NCI-H2227 treated with DMSO at 0.1 percent for 48 hours (cell line): ENCODE results near the gene DHRSX.
"Not testable (repeated sequence)": the region's sequence is repeated elsewhere in the genome, so short reads cannot be mapped to it uniquely, and the experiment has no call there.

Experiments used
- DNase-seq: peaks from one replicate; lab custom pipeline; 2025; lab: John Stamatoyannopoulos, UW

Gene DHRSX

DNA sequence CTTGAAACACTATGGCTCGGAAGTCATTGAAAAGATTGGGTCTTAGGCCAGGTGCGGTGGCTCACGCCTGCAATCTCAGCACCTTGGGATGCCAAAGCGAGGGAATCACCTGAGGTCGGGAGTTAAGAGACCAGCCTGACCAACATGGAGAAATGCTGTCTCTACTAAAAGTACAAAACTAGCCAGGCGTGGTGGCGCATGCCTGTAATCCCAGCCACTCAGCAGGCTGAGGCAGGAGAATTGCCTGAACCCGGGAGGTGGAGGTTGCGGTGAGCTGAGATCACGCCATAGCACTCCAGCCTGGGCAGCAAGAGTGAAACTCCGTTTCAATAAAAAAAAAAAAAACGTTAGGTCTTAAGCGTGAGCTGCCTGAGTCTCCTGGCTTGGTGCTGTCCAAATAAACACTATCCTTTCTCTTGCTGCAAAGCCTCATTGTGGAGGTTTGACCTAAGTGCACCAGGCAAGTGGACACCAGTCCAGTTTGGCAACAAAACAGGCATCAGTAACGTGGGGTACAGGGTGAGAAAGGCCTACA is 185.9 kb downstream of the DHRSX start:
- DNase-seq = no peak

DNA sequence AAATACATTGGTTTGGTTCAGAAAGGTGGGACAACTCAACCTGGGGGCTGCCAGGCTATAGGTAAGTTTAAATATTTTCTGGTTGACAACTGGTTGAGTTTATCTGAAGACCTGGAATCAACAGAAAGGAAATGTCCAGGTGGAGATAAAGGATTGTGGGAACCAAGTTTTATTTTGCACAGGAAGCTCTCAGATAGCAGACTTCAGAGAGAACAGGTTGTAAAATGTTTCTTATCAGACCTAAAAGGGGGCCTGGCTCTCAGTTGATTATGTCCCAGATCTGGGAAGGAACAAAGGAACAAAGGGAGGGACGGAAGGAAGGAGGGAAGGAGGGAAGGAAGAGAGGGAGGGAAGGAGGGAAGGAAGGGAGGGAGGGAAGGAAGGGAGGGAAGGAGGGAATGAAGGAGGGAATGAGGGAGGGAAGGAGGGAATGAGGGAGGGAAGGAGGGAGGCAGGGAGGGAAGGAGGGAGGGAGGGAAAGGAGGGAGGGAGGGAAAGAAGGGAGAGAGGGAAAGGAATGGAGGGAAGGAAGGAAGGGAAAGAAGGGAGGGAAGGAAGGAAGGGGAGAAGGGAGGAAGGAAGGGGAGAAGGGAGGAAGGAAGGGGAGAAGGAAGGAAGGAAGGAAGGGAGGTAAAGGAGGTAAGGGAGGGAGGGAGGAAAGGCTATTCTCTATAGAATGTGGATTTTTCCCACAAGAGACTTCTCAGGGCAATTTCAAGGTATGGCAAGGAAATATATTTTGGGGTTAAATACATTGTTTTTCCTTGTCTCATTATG is 186.7 kb downstream of the DHRSX start:
- DNase-seq = no peak

- not testable (repeated sequence) for DNase-seq
These were observed 188.7 kb downstream of the DHRSX start for GRCh38 chrX:2312061-2312591.

DNA sequence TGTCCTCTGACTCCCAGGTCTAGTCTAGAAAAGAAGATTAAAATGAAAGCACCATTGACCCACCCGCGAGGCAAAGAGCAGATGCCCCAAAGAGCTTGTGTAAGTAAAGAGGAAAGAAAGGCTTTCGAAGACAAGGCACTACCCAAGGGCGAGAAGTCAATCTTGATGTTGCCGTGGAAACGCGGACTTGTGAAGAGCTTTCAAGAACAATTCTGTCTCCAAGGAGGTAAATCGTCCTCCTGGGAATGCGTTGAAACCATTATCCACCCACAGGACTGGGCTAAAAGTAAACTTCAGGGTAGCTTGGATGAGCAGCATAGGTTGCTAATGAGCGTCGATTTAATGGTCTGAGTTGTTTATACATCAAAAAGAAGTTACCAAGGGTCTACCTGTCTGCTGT is 189.3 kb downstream of the DHRSX start:
- no peak for DNase-seq

DNA sequence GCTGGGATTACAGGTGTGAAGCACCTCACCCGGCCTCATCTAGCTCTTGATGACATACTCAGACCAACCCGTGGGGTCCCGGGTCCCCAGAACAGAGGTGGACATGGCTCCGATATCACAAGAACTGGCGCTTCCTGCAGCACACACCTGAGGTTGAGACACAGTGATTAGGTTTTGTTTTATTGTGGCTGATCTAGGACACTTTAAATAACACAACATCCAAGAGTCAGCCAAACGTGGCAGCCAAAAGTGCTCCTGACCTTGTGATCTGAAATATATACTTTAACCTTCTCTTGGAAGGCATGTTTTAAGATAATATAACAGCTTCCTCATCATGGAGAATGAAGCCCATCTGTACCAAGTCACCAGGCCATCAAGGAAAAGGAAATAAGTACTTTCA is 198.9 kb downstream of the DHRSX start:
- no peak for DNase-seq

DNA sequence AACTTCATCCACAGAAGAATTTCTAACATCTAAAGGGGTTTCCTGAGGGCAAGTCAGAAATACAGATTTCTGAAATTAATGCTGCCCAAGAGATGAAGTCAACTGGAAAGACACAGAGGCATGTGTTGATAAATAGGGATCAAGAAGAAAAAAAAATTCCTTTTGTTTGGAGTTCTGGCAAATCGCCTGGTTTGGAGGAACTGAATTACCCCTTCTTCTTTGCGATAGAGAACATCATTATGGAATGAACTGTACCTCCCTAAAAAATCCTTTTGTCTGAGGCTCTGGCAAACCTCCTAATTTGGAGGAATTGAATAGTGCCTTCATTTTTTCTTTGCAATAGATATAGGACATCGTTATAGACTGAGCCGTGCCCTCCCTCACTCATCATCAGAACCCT is 200.9 kb downstream of the DHRSX start:
- no peak for DNase-seq

DNA sequence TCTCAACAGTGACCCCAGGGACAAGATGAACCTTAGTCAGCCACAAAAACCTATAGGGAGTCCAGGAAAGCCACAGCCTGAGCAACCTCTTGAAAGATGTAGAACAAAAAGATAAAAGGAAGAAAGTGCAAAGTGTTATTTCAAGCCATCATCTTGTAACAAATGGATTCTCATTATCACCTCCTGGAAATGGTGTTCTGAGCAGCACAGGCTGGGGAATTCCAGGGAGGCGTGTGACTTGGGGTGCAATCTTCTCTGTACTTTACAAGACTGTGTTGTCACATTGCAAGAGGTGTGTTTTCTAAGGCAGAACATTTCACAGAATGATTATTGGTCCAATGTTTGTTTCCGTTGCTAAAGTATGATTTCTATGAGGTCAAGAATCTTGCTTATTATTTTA is 214.0 kb downstream of the DHRSX start:
- DNase-seq = no peak

GRCh38 chrX:2284601-2285000 is 216.2 kb downstream of the DHRSX start:
- no peak for DNase-seq

- DNase-seq = no peak
These were observed 216.6 kb downstream of the DHRSX start for GRCh38 chrX:2284133-2284532.

DNA sequence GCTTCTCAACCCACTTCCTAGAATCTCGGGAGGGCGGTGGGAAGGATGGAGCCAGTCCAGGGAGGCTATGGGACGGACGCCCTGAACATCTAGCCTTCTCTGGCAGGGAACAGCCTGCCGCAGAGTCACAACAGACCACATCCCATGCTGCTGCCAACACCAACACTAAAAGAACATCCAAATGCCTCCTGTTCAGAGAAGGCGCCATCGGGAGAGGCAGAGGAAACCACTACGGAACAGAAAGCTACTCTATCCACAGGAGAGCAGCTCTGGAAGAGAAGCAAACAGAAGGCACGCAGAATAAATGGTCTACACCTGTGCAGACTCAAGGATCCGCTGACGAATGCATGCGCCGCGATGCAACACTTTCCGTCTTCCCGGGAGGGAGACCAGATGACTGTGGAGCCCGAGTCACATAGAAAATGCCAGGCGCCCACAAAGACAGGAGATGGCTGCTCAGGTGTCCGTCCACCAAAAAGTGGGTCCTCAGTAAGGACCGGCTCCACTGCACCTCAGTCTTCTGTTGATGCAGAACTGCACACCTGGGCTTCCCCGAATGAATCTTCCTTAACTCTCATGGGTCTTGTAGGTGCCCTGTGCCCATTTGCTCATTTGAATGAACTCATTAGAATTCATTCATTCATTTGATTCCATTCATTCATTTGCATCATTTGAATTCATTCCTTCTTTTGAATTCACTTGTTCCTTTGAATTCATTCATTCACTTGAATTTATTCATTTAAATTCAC is 217.5 kb downstream of the DHRSX start:
- DNase-seq = no peak

- DNase-seq = no peak
These were observed 218.2 kb downstream of the DHRSX start for GRCh38 chrX:2282490-2283090.

- no peak for DNase-seq
These were observed 228.4 kb downstream of the DHRSX start for GRCh38 chrX:2272337-2272736.

DNA sequence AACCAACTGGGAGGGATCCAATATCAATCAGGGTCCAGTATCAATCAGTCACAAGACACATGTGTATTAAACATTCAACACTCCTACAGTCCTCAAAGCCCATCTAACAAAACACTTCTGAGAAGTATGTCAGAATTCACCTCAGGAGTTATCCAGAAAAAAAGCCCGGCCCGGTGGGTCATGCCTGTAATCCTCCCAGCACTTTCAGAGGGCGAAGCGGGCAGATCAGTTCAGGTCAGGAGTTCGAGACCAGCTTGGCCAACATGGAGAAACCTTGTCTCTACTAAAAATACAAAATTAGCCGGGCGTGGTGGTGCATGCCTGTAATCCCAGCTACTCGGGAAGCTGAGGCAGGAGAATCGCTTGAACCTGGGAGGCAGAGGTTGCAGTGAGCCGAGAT is 229.2 kb downstream of the DHRSX start:
- DNase-seq = not testable (repeated sequence)

GRCh38 chrX:2270783-2271182 is 230.0 kb downstream of the DHRSX start:
- not testable (repeated sequence) for DNase-seq

DNA sequence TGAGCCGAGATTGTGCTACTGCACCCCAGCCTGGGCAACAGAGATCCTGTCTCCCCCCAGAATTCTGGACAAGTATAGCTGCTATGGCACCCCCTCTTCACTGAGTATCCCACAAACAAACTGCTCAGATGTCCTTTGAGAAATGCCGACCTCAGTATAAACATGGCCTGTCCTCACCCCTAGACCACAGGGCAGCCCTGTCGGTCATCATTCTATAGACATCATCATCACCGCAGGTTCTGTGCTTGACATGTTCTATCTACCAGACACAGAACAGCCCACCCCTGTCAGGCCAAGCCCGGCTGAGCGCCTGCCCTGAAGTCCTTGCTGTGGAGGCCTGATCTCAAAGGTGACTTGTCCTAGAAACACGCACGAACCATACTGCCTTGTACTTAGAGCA is 232.9 kb downstream of the DHRSX start:
- no peak for DNase-seq

GRCh38 chrX:2266445-2267349 is 234.1 kb downstream of the DHRSX start:
- DNase-seq = no peak

DNA sequence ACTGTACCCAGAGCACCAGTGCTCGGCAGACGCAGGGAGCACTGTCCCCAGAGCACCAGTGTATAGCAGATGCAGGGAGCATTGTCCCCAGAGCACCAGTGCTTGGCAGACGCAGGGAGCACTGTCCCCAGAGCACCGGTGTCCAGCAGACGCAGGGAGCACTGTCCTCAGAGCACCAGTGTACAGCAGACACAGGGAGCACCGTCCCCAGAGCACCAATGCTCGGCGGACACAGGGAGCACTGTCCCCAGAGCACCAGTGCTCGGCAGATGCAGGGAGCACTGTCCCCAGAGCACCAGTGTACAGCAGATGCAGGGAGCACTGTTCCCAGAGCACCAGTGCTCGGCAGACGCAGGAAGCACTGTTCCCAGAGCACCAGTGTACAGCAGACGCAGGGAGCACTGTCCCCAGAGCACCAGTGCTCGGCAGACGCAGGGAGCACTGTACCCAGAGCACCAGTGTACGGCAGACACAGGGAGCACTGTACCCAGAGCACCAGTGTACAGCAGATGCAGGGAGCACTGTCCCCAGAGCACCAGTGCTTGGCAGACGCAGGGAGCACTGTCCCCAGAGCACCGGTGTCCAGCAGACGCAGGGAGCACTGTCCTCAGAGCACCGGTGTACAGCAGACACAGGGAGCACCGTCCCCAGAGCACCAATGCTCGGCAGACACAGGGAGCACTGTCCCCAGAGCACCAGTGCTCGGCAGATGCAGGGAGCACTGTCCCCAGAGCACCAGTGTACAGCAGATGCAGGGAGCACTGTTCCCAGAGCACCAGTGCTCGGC is 234.9 kb downstream of the DHRSX start:
- not testable (repeated sequence) for DNase-seq

- DNase-seq = no peak
These were observed 236.4 kb downstream of the DHRSX start for GRCh38 chrX:2264179-2265030.

- no peak for DNase-seq
These were observed 237.6 kb downstream of the DHRSX start for GRCh38 chrX:2263203-2263602.

GRCh38 chrX:2262668-2263055 is 238.1 kb downstream of the DHRSX start:
- no peak for DNase-seq
